IMR-90 (cell line): ENCODE data around the gene KAT6B.

Experiments used
- BHLHE40 ChIP-seq: fragments of 150-350 bp; IDR thresholded peaks from 2 replicates; pipeline ENCODE4 v1.6.1; 2016; ENCODE audit warnings: mild to moderate bottlenecking, low read depth, low read length
- CHD1 ChIP-seq: IDR thresholded peaks from 2 replicates; pipeline ENCODE4 v1.6.1; 2012; ENCODE audit warnings: low read depth, low read length, improper control_type of control experiment
- CTCF ChIP-seq: conservative IDR thresholded peaks from 2 replicates; pipeline ENCODE4 v1.5.1; 2012; ENCODE audit warnings: mild to moderate bottlenecking, low read depth, low read length, improper control_type of control experiment
- FOS ChIP-seq: fragments of 150-350 bp; IDR thresholded peaks from 2 replicates; pipeline ENCODE4 v1.6.1; 2016; ENCODE audit warnings: low read depth, low read length
- MAFK ChIP-seq: IDR thresholded peaks from 2 replicates; pipeline ENCODE4 v1.6.1; 2012; ENCODE audit warnings: low read depth, low read length, improper control_type of control experiment
- MAZ ChIP-seq: IDR thresholded peaks from 2 replicates; pipeline ENCODE4 v1.6.1; 2012; ENCODE audit warnings: low read depth, mild to moderate bottlenecking, low read length, improper control_type of control experiment, moderate library complexity, borderline replicate concordance
- POLR2A ChIP-seq: IDR thresholded peaks from 2 replicates; pipeline ENCODE4 v1.6.1; 2012; ENCODE audit warnings: mild to moderate bottlenecking, low read depth, low read length
- RAD21 ChIP-seq: IDR thresholded peaks from 2 replicates; pipeline ENCODE4 v1.6.1; 2012; ENCODE audit warnings: low read length, improper control_type of control experiment
- RCOR1 ChIP-seq: IDR thresholded peaks from 2 replicates; pipeline ENCODE4 v1.6.1; 2012; ENCODE audit warnings: mild to moderate bottlenecking, low read length, improper control_type of control experiment; ENCODE audit not compliant: insufficient replicate concordance
- RFX5 ChIP-seq: IDR thresholded peaks from 2 replicates; pipeline ENCODE4 v1.8.0; 2012; ENCODE audit warnings: low read depth, mild to moderate bottlenecking, low read length, moderate library complexity
- SMC3 ChIP-seq: fragments of 150-350 bp; IDR thresholded peaks from 2 replicates; pipeline ENCODE4 v1.6.1; 2016; ENCODE audit warnings: low read depth, mild to moderate bottlenecking, antibody characterized with exemption, low read length, moderate library complexity
- TF ChIP-seq, protein P1 (sequence below): fragments of 150-350 bp; IDR thresholded peaks from 2 replicates; pipeline ENCODE4 v1.6.1; 2017; ENCODE audit warnings: mild to moderate bottlenecking, antibody characterized with exemption, low read length, low read depth
- TF ChIP-seq, protein P2 (sequence below): fragments of 150-350 bp; IDR thresholded peaks from 2 replicates; pipeline ENCODE4 v1.6.1; 2016; ENCODE audit warnings: low read depth, mild to moderate bottlenecking, low read length, moderate library complexity, borderline replicate concordance

DNA sequence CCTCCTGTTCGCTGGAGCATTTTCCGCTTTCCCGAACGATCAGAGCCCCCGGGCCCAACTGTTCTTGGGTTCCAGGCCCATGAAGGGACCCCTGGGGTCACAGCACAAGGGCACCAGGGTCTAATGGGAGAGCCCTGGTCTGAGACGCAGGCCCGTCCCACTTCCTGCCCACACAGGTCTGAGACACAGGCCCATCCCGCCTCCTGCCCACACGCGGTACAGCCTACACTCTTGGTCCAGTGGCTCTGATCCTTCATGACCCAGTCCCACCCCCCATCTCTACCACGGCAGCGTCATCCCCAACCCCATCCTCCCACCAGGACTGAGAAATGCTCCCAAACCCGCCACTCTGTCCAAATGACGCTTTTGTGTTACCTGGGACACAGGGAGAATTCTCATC lies 246.3 kb downstream of the KAT6B start:
- TF ChIP-seq CTCF (no peak), RAD21 (no peak), RCOR1 (no peak), FOS (no peak), POLR2A (no peak), MAFK (no peak), SMC3 (no peak), RFX5 (no peak), CHD1 (no peak), BHLHE40 (no peak), MAZ (no peak)
- TF ChIP-seq, protein P1, sequence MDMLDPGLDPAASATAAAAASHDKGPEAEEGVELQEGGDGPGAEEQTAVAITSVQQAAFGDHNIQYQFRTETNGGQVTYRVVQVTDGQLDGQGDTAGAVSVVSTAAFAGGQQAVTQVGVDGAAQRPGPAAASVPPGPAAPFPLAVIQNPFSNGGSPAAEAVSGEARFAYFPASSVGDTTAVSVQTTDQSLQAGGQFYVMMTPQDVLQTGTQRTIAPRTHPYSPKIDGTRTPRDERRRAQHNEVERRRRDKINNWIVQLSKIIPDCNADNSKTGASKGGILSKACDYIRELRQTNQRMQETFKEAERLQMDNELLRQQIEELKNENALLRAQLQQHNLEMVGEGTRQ: no peak
- TF ChIP-seq, protein P2, sequence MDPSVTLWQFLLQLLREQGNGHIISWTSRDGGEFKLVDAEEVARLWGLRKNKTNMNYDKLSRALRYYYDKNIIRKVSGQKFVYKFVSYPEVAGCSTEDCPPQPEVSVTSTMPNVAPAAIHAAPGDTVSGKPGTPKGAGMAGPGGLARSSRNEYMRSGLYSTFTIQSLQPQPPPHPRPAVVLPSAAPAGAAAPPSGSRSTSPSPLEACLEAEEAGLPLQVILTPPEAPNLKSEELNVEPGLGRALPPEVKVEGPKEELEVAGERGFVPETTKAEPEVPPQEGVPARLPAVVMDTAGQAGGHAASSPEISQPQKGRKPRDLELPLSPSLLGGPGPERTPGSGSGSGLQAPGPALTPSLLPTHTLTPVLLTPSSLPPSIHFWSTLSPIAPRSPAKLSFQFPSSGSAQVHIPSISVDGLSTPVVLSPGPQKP: no peak
